Measurements from ENCODE around the gene SFTPA2. TPM values are rescaled to one million over a fixed set of nuclear protein-coding genes. Genes with fewer than 3 reads are reported as not detected.

The SFTPA2 gene
- total RNA-seq (0.45 TPM in 1 of 2 replicates, not detected in the other), polyA plus RNA-seq (not detected in 2 replicates)

DNA sequence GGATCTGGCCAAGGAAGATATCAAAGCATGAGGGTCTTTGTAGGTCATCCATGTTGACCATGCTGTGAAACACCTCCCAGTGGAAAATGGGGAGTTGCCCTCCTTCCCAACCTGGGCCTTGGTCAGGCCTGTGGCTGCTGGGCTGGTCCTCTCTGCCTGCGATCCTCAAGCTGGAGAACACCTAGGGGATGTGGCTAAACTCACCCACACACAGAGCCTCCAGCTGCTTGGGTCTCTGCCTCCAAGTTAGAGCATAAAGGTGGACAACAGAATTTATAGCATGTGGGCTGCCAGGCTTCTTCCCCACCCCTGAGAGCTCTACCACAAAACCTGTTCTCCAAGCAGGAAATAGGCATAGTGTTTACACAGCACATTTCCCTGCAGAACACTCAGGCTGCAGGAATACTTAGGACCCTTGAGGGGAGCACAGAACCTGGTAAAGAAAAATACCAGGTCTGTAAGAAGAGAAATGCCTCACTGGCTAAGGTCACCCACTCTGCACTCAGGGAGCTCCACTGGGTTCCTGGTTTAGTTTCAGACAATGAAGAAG, at the start of gene SFTPA2:
Gene SFTPA2 (minus strand): TSS at position 248 of the 550 bp plus-strand sequence. CDS start 924 bp downstream, outside the sequence.
- Histone ChIP-seq H3K27ac (no peak within 1 kb of the TSS), H3K36me3 (no peaks in the 10 kb centered on the region), H3K4me3 (no peak within 1 kb of the TSS), H3K9me3 (ENCODE audit: low read depth) (no peaks in the 10 kb centered on the region), H3K4me1 (ENCODE audit: low read depth) (no peaks in the 10 kb centered on the region), H3K27me3 (peaks cover 13% of the 10 kb centered on the region)
- DNase-seq (ENCODE audit: low read depth in 1 of 2, low spot score in 1 of 2), result no peak
- TF ChIP-seq, protein P1, sequence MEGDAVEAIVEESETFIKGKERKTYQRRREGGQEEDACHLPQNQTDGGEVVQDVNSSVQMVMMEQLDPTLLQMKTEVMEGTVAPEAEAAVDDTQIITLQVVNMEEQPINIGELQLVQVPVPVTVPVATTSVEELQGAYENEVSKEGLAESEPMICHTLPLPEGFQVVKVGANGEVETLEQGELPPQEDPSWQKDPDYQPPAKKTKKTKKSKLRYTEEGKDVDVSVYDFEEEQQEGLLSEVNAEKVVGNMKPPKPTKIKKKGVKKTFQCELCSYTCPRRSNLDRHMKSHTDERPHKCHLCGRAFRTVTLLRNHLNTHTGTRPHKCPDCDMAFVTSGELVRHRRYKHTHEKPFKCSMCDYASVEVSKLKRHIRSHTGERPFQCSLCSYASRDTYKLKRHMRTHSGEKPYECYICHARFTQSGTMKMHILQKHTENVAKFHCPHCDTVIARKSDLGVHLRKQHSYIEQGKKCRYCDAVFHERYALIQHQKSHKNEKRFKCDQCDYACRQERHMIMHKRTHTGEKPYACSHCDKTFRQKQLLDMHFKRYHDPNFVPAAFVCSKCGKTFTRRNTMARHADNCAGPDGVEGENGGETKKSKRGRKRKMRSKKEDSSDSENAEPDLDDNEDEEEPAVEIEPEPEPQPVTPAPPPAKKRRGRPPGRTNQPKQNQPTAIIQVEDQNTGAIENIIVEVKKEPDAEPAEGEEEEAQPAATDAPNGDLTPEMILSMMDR (IDR thresholded peaks at IDR 0.05; ENCODE audit: low read depth, low read length), result no peak

DNA sequence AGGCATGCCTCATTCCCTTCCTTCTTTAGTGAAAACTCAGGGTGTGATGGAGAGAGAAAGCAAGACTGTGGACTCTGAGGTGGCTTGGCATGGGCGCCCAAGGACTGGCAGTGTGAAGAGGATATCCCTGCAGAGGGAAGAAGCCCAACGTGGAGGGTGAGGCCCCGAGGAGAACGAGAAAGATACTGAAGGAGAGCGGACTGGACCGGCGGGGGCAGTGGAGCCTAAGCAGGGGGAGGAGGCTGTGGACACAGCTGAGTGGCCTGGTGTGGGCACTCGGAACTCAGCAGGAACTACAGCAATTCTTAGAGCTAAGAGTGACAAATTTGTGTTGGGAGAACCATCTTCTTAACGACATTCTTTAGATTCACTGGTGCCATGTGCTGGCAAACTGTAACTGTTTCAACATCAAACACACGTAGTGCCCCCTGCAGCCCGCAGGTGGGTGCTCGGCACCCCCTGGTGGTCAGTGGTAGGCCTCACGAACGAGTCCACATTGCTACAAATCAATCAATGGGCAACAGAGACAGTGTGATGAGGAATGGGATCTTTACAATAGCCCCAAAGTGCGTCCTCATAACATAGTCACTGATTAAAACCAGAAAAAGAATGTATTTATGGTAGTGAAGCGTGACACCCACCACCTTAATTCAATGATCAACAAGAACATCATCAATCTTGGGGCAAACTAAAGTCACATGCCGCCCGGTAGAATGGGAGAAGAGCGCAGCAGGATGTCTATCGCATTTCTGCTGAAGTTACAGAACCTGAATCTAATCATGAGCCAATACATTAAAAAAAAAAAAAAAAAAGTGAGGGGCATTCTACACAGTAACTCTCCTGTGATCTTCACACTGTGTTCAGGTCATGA, 48.5 kb upstream of the SFTPA2 start:
- Histone ChIP-seq H3K36me3 (no peaks in the 10 kb centered on the region), H3K27ac (no peak overlapping the region), H3K27me3 (peaks cover 3% of the 10 kb centered on the region), H3K9me3 (ENCODE audit: low read depth) (no peaks in the 10 kb centered on the region), H3K4me3 (no peak overlapping the region), H3K4me1 (ENCODE audit: low read depth) (no peaks in the 10 kb centered on the region)
- TF ChIP-seq, protein P1 (IDR thresholded peaks at IDR 0.05; ENCODE audit: low read depth, low read length), result peak; percentile 69
- peak; percentile 38 to 60 for DNase-seq (ENCODE audit: low read depth in 1 of 2, low spot score in 1 of 2)

DNA sequence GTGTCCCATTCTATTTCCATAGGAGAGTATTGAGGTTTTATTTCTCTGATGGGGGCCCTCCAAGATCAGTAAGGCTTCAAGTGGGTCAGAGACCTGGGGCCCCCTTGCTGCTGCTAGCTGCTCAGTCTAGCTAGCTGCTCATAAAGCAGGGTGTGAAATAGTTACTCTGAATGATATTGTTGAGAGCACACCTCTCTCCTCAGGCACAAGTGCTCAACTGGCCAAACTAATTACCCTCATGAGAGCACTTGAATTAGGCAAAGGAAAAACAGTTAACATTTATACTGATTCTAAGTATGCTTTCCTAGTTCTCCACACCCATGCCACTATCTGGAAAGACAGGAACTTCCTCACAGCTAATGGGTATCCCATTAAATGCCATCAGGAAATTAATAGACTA, 45.1 kb upstream of the SFTPA2 start:
- Histone ChIP-seq H3K27ac (no peak overlapping the region), H3K9me3 (ENCODE audit: low read depth) (no peaks in the 10 kb centered on the region), H3K36me3 (no peaks in the 10 kb centered on the region), H3K27me3 (peaks cover 3% of the 10 kb centered on the region), H3K4me3 (no peak overlapping the region), H3K4me1 (ENCODE audit: low read depth) (no peaks in the 10 kb centered on the region)
- DNase-seq (ENCODE audit: low read depth in 1 of 2, low spot score in 1 of 2), result no peak
- TF ChIP-seq, protein P1 (IDR thresholded peaks at IDR 0.05; ENCODE audit: low read depth, low read length), result no peak

DNA sequence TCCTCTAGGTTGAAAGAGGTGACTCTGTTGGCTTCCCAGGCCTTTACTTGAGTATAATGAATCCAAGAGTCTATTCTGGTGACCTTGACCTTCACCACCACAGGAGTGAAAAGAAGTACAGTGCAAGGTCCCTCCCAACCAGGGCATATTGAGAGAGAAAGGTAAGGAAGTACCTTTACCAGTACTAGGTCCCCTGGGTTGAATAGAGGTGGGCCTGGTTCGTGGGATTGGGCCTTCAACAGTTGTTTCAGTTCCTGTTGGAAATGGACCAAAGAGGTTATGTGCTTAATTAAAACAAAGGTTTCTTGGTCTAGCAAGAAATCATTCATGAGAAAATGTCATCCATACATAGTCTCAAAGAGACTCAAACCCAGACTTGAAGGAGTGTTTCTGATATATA, 44.1 kb upstream of the SFTPA2 start:
- TF ChIP-seq, protein P1 (IDR thresholded peaks at IDR 0.05; ENCODE audit: low read depth, low read length), result no peak
- H3K27ac ChIP-seq, result no peak overlapping the region
- no peaks in the 10 kb centered on the region for H3K4me1 ChIP-seq (ENCODE audit: low read depth)
- H3K4me3 ChIP-seq, result no peak overlapping the region
- no peaks in the 10 kb centered on the region for H3K36me3 ChIP-seq
- peaks cover 3% of the 10 kb centered on the region for H3K27me3 ChIP-seq
- no peak for DNase-seq (ENCODE audit: low read depth in 1 of 2, low spot score in 1 of 2)
- H3K9me3 ChIP-seq (ENCODE audit: low read depth), result no peaks in the 10 kb centered on the region

DNA sequence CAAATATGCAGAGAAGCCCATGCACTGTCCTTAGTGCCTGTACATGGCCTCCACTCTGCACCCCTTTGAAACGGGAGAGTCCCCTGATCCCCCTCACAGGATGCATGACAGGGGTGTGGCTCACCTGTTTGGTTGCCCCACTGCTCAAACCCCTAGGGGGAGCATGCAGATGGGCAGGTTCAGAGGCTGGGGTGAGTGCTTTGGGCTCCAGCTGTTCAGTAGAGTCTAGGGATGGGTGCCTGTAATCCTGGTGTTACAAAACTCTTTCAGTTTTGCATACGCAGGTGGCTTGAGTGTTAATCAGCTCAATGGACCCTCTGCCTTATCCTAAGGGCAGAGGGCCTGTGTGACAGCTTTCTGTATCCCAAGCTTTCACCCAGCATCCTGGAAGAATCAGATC, 42.7 kb upstream of the SFTPA2 start:
- Histone ChIP-seq H3K27ac (no peak overlapping the region), H3K4me1 (ENCODE audit: low read depth) (no peaks in the 10 kb centered on the region), H3K9me3 (ENCODE audit: low read depth) (no peaks in the 10 kb centered on the region), H3K36me3 (no peaks in the 10 kb centered on the region), H3K27me3 (peaks cover 2% of the 10 kb centered on the region), H3K4me3 (no peak overlapping the region)
- DNase-seq (ENCODE audit: low read depth in 1 of 2, low spot score in 1 of 2), result no peak
- TF ChIP-seq, protein P1 (IDR thresholded peaks at IDR 0.05; ENCODE audit: low read depth, low read length), result no peak
